CD4-positive, alpha-beta T cell (primary cell): Measurements from ENCODE around the gene CRIP2. TPM values are rescaled to one million over a fixed set of nuclear protein-coding genes. Genes with fewer than 3 reads are reported as not detected.

ENCODE experiments used
- ATAC-seq: fragments of 200-7000 bp; cut with Tn5 transposase; one replicate; pipeline ENCODE4 v1.10.0; 2022; ENCODE audit warnings: mild to moderate bottlenecking; ENCODE audit not compliant: poor library complexity
- CTCF ChIA-PET: fragments of 350-600 bp; sonication (Branson Sonifier 250); formaldehyde crosslinking; loops from one replicate; lab custom pipeline; 2021; ENCODE audit warnings: antibody characterized with exemption, inconsistent platforms; lab: Charles Lee
- POLR2A ChIA-PET: fragments of 350-600 bp; sonication (Branson Sonifier 250); formaldehyde crosslinking; loops from one replicate; lab custom pipeline; 2021; ENCODE audit warnings: antibody characterized with exemption, inconsistent platforms; lab: Charles Lee
- DNase-seq, 14 experiments: peaks; one replicate each; pipeline ENCODE4 v3.0.0-alpha.2; 2013 to 2020; ENCODE audit warnings: mixed read lengths in 2 of 14
- H3K27ac ChIP-seq, 2 donors: one replicate each; pipeline versions ENCODE4 v1.5.1 to v1.7.0; 2013; ENCODE audit warnings: low read length in 2 of 2, low read depth in 1 of 2, mild to moderate bottlenecking in 1 of 2
- H3K27me3 ChIP-seq, 2 experiments: 1 replicate in 1 of 2; 2 replicates in 1 of 2; pipeline versions ENCODE4 v1.6.1 to v1.7.0; 2013; ENCODE audit warnings: low read length in 2 of 2, control low read depth in 1 of 2, mild to moderate bottlenecking in 1 of 2, moderate library complexity in 1 of 2; ENCODE audit not compliant: insufficient read depth in 2 of 2, control insufficient read depth in 1 of 2
- H3K36me3 ChIP-seq: one replicate; pipeline ENCODE4 v1.6.1; 2013; ENCODE audit warnings: low read length, control low read depth; ENCODE audit not compliant: insufficient read depth
- H3K4me1 ChIP-seq: one replicate; pipeline ENCODE4 v1.6.1; 2013; ENCODE audit warnings: low read length, control low read depth; ENCODE audit not compliant: insufficient read depth
- H3K4me3 ChIP-seq: one replicate; pipeline ENCODE4 v1.5.1; 2013; ENCODE audit warnings: mild to moderate bottlenecking, low read length, moderate library complexity
- H3K9me3 ChIP-seq, 2 experiments: 1 replicate in 1 of 2; 2 replicates in 1 of 2; pipeline versions ENCODE4 v1.6.1 to v1.7.0; 2013; ENCODE audit warnings: low read length in 2 of 2, mild to moderate bottlenecking in 2 of 2, control low read depth in 1 of 2, moderate library complexity in 1 of 2; ENCODE audit not compliant: control insufficient read depth in 1 of 2, insufficient read depth in 1 of 2
- H3K27ac Mint-ChIP-seq: one replicate; pipeline ENCODE4 v1.8.0; 2020; ENCODE audit warnings: mixed read lengths
- H3K27me3 Mint-ChIP-seq: one replicate; pipeline ENCODE4 v1.8.0; 2021; ENCODE audit warnings: mixed read lengths
- H3K36me3 Mint-ChIP-seq: one replicate; pipeline ENCODE4 v1.8.0; 2021; ENCODE audit warnings: low read depth, mixed read lengths
- H3K4me1 Mint-ChIP-seq: one replicate; pipeline ENCODE4 v1.8.0; 2021; ENCODE audit warnings: low read depth, mixed read lengths
- H3K4me3 Mint-ChIP-seq: one replicate; pipeline ENCODE4 v1.8.0; 2020; ENCODE audit warnings: mild to moderate bottlenecking, mixed read lengths
- H3K9me3 Mint-ChIP-seq: one replicate; pipeline ENCODE4 v1.8.0; 2020; ENCODE audit warnings: mixed read lengths
- CTCF ChIP-seq: fragments of 200-600 bp; IDR thresholded peaks from one replicate; pipeline ENCODE4 v1.8.0; 2022; ENCODE audit warnings: antibody characterized with exemption, mild to moderate bottlenecking
- intact Hi-C, 2 experiments: fragments of 100-400 bp; cut with DNase I in 1 of 2; cut with micrococcal nuclease in 1 of 2; formaldehyde crosslinking; loops; one replicate each; pipeline versions ENCODE4 v1.15.1 to v1.9.0; 2023 to 2025; cut with DNase I, micrococcal nuclease
- total RNA-seq, 174 experiments: library from RNA in 2 of 174; stranded (reverse) in 2 of 174; gene quantifications; one replicate each; pipeline ENCODE4 v1.2.3 and lab custom pipeline; 2021 to 2026

Gene CRIP2
- total RNA-seq, 2 experiments from 2014 or later, result 62.5 to 68.3 TPM

DNA sequence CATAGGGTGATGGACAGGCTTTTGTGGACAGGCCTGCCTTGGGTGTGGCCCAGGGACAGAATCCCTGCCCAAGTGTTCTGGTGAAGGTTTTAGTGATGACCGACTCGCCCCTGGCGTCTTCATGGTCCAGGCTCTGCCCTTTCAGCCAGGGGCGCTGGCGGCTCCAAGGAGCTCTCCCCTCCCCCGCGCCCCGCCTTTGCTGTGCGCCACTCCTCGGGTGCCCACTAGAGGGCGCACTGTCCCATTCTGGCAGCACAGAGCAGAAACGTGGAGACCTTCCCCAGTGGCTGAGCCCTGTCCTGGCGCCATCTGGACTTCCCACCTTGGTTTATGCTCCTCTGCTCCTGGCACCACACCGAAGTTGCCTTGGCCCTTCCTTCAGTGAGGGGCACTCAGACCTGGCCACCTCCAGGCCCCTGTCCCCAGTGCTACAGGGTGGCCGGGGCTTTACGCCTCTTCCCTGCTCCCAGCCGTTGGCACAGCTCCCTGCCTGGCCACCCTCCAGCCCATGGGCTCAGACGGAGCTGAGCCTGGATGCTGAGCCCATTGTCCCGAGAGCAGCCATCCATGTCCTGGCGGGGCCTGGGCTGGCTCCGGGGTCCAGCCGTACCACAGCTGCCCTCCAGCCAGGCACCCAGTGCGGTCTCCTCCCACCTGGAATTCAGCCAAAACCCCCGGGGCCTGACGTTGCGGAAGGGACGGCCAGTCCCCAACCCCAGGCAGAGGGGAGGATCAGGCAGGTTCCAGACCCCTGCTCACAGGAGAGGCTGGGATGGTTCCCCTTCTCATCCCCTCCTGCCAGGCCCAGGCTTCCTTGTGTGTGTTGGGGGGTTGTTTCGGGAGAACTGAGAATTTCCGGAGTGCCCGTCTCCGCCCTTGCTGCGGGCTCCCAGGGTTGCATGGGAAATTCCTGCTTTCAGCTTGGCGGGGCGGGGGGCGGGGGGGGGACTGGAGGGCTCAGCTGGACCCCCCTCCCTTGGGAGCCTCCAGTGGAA is 6.5 kb downstream of the CRIP2 start:
- Histone ChIP-seq H3K27me3 (peaks cover 0 to 2% of the 10 kb centered on the region in 2 experiments), H3K27ac (peak overlapping the region; percentile 100), H3K4me1 (peaks cover 95% of the 10 kb centered on the region), H3K36me3 (no peaks in the 10 kb centered on the region), H3K4me3 (peak overlapping the region; percentile 61), H3K9me3 (peaks cover 0 to 22% of the 10 kb centered on the region in 2 experiments)
- no peaks in the 10 kb centered on the region for H3K9me3 Mint-ChIP-seq
- peak overlapping the region; percentile 97 for H3K27ac Mint-ChIP-seq
- ChIA-PET POLR2A (interaction anchor here (0.7 to 7.7 kb wide), 12 partner anchors 7 to 460 kb away, joined by 3 to 154 read pairs (median 3); partner anchors contain the start of genes BRF1, CDCA4, GPR132 and PACS2), CTCF (interaction anchor here (0.7 to 3.1 kb wide), 11 partner anchors 9 to 180 kb away, joined by 3 to 155 read pairs (median 5); partner anchors contain the start of genes BRF1 and TEDC1)
- H3K4me3 Mint-ChIP-seq, result peak overlapping the region; percentile 90
- DNase-seq, result peak; percentile 84 to 96 (median 91)
- intact Hi-C loops, result loop anchor here in 1 of 2 experiments (1.0 to 2.0 kb wide), 2 partner anchors 9 to 82 kb away; partner anchors contain the start of gene TEX22
- peak; percentile 42 for ATAC-seq
- H3K4me1 Mint-ChIP-seq, result peaks cover 65% of the 10 kb centered on the region
- TF ChIP-seq CTCF, result peak; percentile 98
- H3K36me3 Mint-ChIP-seq, result peaks cover 10% of the 10 kb centered on the region
- H3K27me3 Mint-ChIP-seq, result no peaks in the 10 kb centered on the region

GRCh38 chr14:105481886-105482457 is 7.4 kb downstream of the CRIP2 start:
- TF ChIP-seq CTCF, result no peak
- intact Hi-C loops, result loop anchor here (1.0 to 2.0 kb wide), 2 partner anchors 8 to 83 kb away; partner anchors contain the start of gene TEX22 (in 1 of the 2)
- ChIA-PET POLR2A (interaction anchor here (1.0 to 7.7 kb wide), 7 partner anchors 8 to 461 kb away, joined by 3 to 154 read pairs (median 3); partner anchors contain the start of genes CDCA4 and TEDC1), CTCF (interaction anchor here (1.1 to 3.1 kb wide), 4 partner anchors 10 to 67 kb away, joined by 4 to 155 read pairs (median 11); partner anchors contain the start of gene TEDC1)
- ATAC-seq, result peak; percentile 47
- Histone ChIP-seq H3K27ac (peak overlapping the region; percentile 100), H3K4me1 (peaks cover 95% of the 10 kb centered on the region), H3K27me3 (no peaks in the 10 kb centered on the region), H3K9me3 (peaks cover 0 to 17% of the 10 kb centered on the region in 2 experiments), H3K36me3 (no peaks in the 10 kb centered on the region), H3K4me3 (peak overlapping the region; percentile 61)
- DNase-seq, result peak; percentile 91 to 100 (median 96)
- H3K27me3 Mint-ChIP-seq, result no peaks in the 10 kb centered on the region
- H3K4me1 Mint-ChIP-seq, result peaks cover 60% of the 10 kb centered on the region
- H3K9me3 Mint-ChIP-seq, result no peaks in the 10 kb centered on the region
- peak overlapping the region; percentile 97 for H3K27ac Mint-ChIP-seq
- peaks cover 10% of the 10 kb centered on the region for H3K36me3 Mint-ChIP-seq
- H3K4me3 Mint-ChIP-seq, result peak overlapping the region; percentile 89
